Activated CD4-positive, alpha-beta T cell treated with anti-CD3 and anti-CD28 coated beads, Interleukin-2, amount 10 ng/mL, durations not matched to agents 7 days and 5 days (primary cell): Measurements from ENCODE around the gene SOX15. TPM values are rescaled to one million over a fixed set of nuclear protein-coding genes. Genes with fewer than 3 reads are reported as not detected.
"Not testable (repeated sequence)": the region's sequence is repeated elsewhere in the genome, so short reads cannot be mapped to it uniquely, and the experiment has no call there.

ENCODE experiments used
- CTCF ChIA-PET: fragments of 350-600 bp; sonication (Branson Sonifier 250); formaldehyde crosslinking; loops from one replicate; lab custom pipeline; 2021; ENCODE audit warnings: antibody characterized with exemption; lab: Charles Lee
- POLR2A ChIA-PET: fragments of 350-600 bp; sonication (Branson Sonifier 250); formaldehyde crosslinking; loops from one replicate; lab custom pipeline; 2021; ENCODE audit warnings: antibody characterized with exemption; lab: Charles Lee
- DNase-seq: peaks from one replicate; pipeline ENCODE4 v3.0.0-alpha.2; 2020
- H3K27ac Mint-ChIP-seq: one replicate; pipeline ENCODE4 v1.8.0; 2021; ENCODE audit warnings: mild to moderate bottlenecking, moderate library complexity, mixed read lengths
- H3K27me3 Mint-ChIP-seq: one replicate; pipeline ENCODE4 v1.8.0; 2021; ENCODE audit warnings: mixed read lengths
- H3K36me3 Mint-ChIP-seq: one replicate; pipeline ENCODE4 v1.8.0; 2021; ENCODE audit warnings: low read depth, mixed read lengths
- H3K4me1 Mint-ChIP-seq: one replicate; pipeline ENCODE4 v1.8.0; 2021; ENCODE audit warnings: mixed read lengths
- H3K4me3 Mint-ChIP-seq: one replicate; pipeline ENCODE4 v1.8.0; 2021; ENCODE audit warnings: mild to moderate bottlenecking, moderate library complexity, mixed read lengths
- H3K9me3 Mint-ChIP-seq: one replicate; pipeline ENCODE4 v1.8.0; 2021; ENCODE audit warnings: mixed read lengths
- total RNA-seq, 2 experiments: library from RNA; stranded (reverse); gene quantifications; one replicate each; pipeline ENCODE4 v1.2.3, GENCODE V29; 2021

The SOX15 gene
- total RNA-seq: under 1 TPM; 0.57 to 0.71 TPM

DNA sequence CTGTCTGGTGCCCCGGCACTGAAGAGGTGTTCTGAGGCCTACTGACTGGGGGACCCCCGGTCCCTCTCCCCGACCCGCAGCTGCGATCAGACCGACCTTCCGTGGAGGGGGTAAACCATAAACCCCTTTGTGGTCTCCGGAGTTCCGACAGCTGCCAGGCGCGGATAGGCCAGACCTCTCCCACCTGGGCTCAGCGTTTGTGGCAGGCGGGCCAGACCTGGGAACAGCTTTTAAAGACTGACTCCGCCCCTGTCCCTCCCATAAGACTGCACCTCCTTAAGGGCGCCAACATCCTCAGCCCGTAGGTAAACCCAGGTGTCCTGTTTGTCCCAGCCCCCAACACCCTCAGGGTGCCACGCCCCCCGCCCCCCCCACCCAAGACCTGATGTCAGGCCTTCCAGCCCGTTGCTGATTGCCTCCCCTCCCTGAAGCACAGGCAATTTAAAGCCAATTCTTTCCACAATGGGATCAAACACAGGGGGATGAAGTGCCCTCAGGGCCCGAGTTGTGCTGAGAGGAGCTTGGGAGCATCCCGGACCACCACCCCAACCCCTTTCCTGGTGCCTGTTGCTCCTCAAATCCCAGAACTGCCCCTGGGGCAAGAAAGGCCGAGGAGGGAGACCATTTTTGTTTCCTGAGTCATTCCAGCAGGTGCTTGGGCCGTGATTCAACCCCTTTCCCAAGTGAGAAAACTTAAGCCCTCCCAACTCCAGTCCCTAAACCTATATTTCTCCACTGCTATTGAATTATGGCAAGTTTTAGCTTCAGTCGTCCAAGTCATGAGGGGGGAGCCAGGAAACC is at the start of gene SOX15:
Gene SOX15 (minus strand): TSS at position 204 of the 801 bp plus-strand sequence. CDS start 418 bp downstream, outside the sequence.
- Mint-ChIP-seq H3K36me3 (peaks cover 37% of the 10 kb centered on the region), H3K4me1 (peaks cover 12% of the 10 kb centered on the region), H3K27ac (peak within 1 kb of the TSS; percentile 25), H3K27me3 (no peaks in the 10 kb centered on the region), H3K4me3 (no peak within 1 kb of the TSS), H3K9me3 (no peaks in the 10 kb centered on the region)
- CTCF ChIA-PET: interaction anchor here (0.6 to 2.7 kb wide), 16 partner anchors 9 to 225 kb away, joined by 3 to 18 read pairs (median 4); partner anchors contain the start of genes FXR2, SAT2 and SENP3
- no peak for DNase-seq
- POLR2A ChIA-PET: no interaction called here

DNA sequence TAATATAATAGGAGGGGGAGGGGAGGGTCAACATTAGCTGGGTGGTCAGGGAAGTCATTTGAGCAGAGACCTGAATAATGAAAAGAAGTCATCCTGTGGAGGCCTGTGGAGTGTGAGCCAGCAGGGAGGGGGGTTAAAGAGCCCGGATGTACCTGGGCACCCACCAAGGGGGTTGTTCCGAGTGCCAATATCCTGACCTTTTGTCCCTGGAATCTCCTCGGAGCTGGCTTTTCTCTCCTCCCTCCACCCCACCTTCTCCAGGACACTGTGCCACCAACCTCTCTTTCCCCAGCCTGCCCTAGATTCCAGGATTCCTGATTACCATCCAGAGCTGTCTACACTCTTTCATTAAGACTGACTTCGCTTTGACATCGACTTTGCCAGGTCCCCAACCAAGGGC is 46.3 kb upstream of the SOX15 start:
- H3K36me3 Mint-ChIP-seq: no peaks in the 10 kb centered on the region
- CTCF ChIA-PET: interaction anchor here (0.8 kb wide), 1 partner anchor 52 kb away, joined by 4 read pairs; no protein-coding TSS in a partner anchor

GRCh38 chr17:7634384-7634783 is 44.5 kb upstream of the SOX15 start:
- Mint-ChIP-seq H3K4me3 (no peak overlapping the region), H3K27me3 (no peaks in the 10 kb centered on the region), H3K4me1 (peaks cover 2% of the 10 kb centered on the region), H3K9me3 (no peaks in the 10 kb centered on the region), H3K36me3 (no peaks in the 10 kb centered on the region), H3K27ac (no peak overlapping the region)
- POLR2A ChIA-PET: no interaction called here
- no peak for DNase-seq
- CTCF ChIA-PET: interaction anchor here (4.7 kb wide), 1 partner anchor 52 kb away, joined by 33 read pairs; the partner anchor contains the start of genes TP53 and WRAP53

More for the DNA sequence above, 46.3 kb upstream of the SOX15 start:
- POLR2A ChIA-PET: no interaction called here
- peaks cover 2% of the 10 kb centered on the region for H3K4me1 Mint-ChIP-seq
- H3K27me3 Mint-ChIP-seq: no peaks in the 10 kb centered on the region
- H3K27ac Mint-ChIP-seq: no peak overlapping the region
- H3K9me3 Mint-ChIP-seq: no peaks in the 10 kb centered on the region
- no peak for DNase-seq
- no peak overlapping the region for H3K4me3 Mint-ChIP-seq

GRCh38 chr17:7633093-7633492 is 43.2 kb upstream of the SOX15 start:
- no peak for DNase-seq
- CTCF ChIA-PET: interaction anchor here (0.5 to 4.7 kb wide), 6 partner anchors 8 to 279 kb away, joined by 3 to 33 read pairs (median 4); partner anchors contain the start of genes TP53 and WRAP53
- Mint-ChIP-seq H3K4me1 (peaks cover 2% of the 10 kb centered on the region), H3K27ac (no peak overlapping the region), H3K4me3 (no peak overlapping the region), H3K27me3 (no peaks in the 10 kb centered on the region), H3K9me3 (no peaks in the 10 kb centered on the region), H3K36me3 (no peaks in the 10 kb centered on the region)
- POLR2A ChIA-PET: no interaction called here

- peak; percentile 50 for DNase-seq
- peaks cover 5% of the 10 kb centered on the region for H3K4me1 Mint-ChIP-seq
- H3K36me3 Mint-ChIP-seq: no peaks in the 10 kb centered on the region
- H3K27me3 Mint-ChIP-seq: no peaks in the 10 kb centered on the region
- H3K27ac Mint-ChIP-seq: no peak overlapping the region
- CTCF ChIA-PET: interaction anchor here (0.5 to 4.7 kb wide), 7 partner anchors 9 to 279 kb away, joined by 3 to 33 read pairs (median 3); partner anchors contain the start of genes SOX15, TP53 and WRAP53
- H3K9me3 Mint-ChIP-seq: no peaks in the 10 kb centered on the region
- POLR2A ChIA-PET: no interaction called here
- H3K4me3 Mint-ChIP-seq: no peak overlapping the region
These were observed 42.6 kb upstream of the SOX15 start for GRCh38 chr17:7632492-7632894.

DNA sequence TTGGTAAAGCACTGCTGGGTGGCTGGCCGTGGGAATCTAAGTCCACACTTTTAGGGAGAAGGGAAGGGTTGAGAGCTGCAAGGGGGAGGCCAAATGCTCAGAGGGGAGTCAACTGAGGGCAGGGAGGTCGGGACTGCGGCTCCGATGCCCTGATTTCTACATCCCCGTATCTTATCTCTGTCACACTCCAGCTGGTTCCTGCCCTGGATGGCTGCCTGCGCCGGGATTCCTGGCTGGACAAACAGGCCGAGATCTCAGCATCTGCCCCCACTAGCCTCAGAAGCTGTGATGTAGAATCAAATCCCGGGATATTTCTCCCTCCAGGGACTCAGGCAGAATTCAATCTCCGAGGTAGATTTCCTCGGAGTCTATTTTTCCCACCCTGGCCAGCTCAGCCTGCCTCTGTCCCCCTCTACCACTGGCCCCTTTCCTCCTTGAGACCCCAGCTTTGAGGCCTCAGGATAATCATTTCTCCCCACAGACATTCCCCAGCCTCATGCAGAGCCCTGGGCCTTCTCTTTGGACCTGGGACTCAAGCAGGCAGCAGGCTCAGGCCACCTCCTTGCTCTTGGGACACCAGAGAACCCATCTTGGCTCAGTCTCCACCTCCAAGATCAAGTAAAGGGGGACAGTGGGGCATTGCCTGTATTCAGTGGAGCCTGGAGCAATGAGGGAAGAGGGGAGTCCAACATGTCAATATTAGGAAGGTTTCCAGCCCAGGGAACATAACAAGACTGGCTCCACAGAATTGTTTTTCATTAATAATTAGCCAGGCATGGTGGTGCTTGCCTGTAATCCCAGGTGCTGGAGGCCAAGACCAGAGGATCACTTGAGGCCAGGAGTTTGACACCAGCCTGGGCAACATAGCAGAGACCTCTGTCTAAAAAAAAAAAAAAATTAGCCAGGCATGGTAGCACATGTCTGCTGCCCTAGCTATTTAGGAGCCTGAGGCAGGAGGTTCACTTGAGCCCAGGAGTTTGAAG is 41.8 kb upstream of the SOX15 start:
- Mint-ChIP-seq H3K4me3 (no peak overlapping the region), H3K4me1 (peaks cover 10% of the 10 kb centered on the region), H3K27me3 (no peaks in the 10 kb centered on the region), H3K27ac (no peak overlapping the region), H3K36me3 (no peaks in the 10 kb centered on the region), H3K9me3 (no peaks in the 10 kb centered on the region)
- no peak for DNase-seq
- CTCF ChIA-PET: interaction anchor here (0.6 to 4.7 kb wide), 7 partner anchors 10 to 326 kb away, joined by 3 to 33 read pairs (median 3); partner anchors contain the start of genes SOX15, TP53 and WRAP53
- POLR2A ChIA-PET: no interaction called here

DNA sequence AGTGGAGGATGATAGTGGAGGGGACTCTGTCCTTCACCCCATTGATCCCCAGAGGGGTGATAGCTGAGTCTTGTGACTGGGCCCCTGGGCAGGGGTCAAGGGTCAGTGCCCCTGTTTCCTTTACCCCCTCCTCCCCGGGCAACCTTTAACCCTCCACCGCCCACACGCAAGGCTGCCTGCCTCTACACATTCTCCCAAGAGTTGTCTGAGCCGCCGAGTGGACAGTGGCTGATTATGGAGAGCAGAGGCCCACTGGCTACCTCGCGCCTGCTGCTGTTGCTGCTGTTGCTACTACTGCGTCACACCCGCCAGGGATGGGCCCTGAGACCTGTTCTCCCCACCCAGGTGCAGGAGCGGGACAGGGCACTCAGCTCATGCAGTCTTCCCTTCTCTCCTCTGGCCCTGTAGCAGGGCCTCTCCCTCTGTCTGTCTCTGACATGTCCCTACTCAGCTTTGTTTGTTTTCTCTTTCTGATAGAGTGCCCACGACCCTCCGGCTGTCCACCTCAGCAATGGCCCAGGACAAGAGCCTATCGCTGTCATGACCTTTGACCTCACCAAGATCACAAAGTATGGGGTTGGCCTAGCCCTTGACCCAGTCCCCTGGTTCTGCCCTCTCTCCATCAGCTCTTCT is 40.2 kb upstream of the SOX15 start, which contains the start of gene SHBG:
Gene SHBG (plus strand): TSS at position 197 of the 633 bp plus-strand sequence. CDS start 38 bp downstream, at position 235.
- POLR2A ChIA-PET: no interaction called here
- CTCF ChIA-PET: interaction anchor here (0.7 kb wide), 2 partner anchors 21 to 41 kb away, joined by 3 read pairs; partner anchors contain the start of gene ATP1B2
- no peak for DNase-seq
- peaks cover 4% of the 10 kb centered on the region for H3K36me3 Mint-ChIP-seq
- H3K27me3 Mint-ChIP-seq: no peaks in the 10 kb centered on the region
- H3K4me3 Mint-ChIP-seq: no peak within 1 kb of the TSS
- H3K4me1 Mint-ChIP-seq: peaks cover 16% of the 10 kb centered on the region
- no peaks in the 10 kb centered on the region for H3K9me3 Mint-ChIP-seq
- no peak within 1 kb of the TSS for H3K27ac Mint-ChIP-seq

DNA sequence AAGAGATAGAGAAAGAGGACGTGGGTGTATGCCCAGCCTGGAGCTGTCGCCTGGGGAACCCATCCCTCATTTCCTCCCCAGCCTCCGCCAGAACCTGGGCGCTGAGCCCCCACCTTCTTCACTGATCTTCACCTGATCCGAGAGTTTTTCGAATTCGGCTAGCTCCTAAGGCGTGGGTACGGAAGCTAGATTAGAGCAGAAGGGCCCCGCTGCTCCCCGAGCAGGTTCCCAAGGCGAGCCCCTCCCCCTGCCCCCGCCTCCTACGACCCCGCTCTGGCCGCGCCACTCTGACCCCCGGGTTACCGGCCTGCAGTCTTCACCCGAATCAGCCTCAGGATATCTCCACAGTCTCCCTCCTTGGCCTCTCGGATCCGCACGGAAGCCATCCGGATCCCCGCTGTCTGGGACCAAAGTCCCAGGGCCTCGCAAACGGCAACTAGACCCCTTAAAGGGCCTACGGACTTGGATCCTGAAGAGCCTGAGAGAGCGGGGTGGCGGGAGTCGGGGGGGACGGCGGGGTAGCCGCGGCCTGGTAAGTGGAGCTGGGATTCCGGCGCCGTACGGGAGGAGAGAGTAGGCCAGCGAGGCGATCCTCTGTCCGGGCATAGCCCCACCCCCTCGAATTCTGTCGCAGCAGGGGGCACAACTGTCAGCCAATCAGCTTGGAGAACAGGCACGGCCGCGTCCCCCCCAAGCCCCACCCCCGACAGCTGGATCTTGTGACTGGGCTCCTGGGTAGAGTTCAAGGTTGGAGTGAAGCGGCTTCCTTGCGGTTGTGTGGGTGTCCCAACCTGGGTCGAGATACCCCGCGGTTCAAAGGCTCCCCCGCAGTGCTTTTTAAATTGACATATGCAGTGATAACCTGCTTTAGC is 37.6 kb upstream of the SOX15 start, which contains the start of gene SAT2:
Gene SAT2 (minus strand): TSS at position 572 of the 872 bp plus-strand sequence. CDS start 186 bp downstream, at position 386.
- H3K36me3 Mint-ChIP-seq: peaks cover 4% of the 10 kb centered on the region
- H3K27me3 Mint-ChIP-seq: no peaks in the 10 kb centered on the region
- H3K4me1 Mint-ChIP-seq: peaks cover 16% of the 10 kb centered on the region
- ChIA-PET POLR2A (interaction anchor here (0.8 to 1.2 kb wide), 3 partner anchors 59 to 288 kb away, joined by 3 to 4 read pairs (median 3); partner anchors contain the start of gene TP53), CTCF (interaction anchor here (1.3 to 2.4 kb wide), 8 partner anchors 8 to 60 kb away, joined by 3 to 18 read pairs (median 5); partner anchors contain the start of genes ATP1B2, FXR2, SOX15 and TP53)
- peak within 1 kb of the TSS; percentile 85 for H3K27ac Mint-ChIP-seq
- no peaks in the 10 kb centered on the region for H3K9me3 Mint-ChIP-seq
- peak within 1 kb of the TSS; percentile 91 for H3K4me3 Mint-ChIP-seq
- DNase-seq: peak; percentile 87

GRCh38 chr17:7626956-7627249 is 37.0 kb upstream of the SOX15 start:
- ChIA-PET POLR2A (no interaction called here), CTCF (interaction anchor here (1.3 to 2.4 kb wide), 7 partner anchors 9 to 61 kb away, joined by 3 to 18 read pairs (median 5); partner anchors contain the start of genes ATP1B2, FXR2, SOX15 and TP53)
- Mint-ChIP-seq H3K36me3 (peaks cover 4% of the 10 kb centered on the region), H3K4me3 (peak overlapping the region; percentile 91), H3K27ac (peak overlapping the region; percentile 85), H3K9me3 (no peaks in the 10 kb centered on the region), H3K27me3 (no peaks in the 10 kb centered on the region), H3K4me1 (peaks cover 14% of the 10 kb centered on the region)
- DNase-seq: no peak

DNA sequence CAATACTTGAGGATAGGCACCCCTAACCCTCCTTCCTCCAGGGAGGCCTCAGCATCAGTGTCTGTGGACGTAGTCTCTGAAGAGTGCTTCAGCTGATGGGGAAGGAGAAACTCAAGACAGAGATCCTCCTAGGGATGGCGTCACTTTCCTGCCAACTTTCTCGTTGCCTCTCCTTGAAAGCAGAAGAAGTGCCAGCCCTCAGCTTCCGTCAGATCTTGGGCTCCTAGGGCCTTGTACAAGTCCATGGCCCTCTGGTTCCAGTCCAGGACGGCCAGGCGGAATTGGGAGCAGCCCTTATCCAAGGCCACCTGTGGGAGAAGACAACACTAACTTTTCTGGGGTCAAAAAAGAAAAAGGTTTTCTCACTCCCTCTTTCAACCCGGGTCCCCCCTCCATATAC is 36.4 kb upstream of the SOX15 start:
- H3K9me3 Mint-ChIP-seq: no peaks in the 10 kb centered on the region
- peak overlapping the region; percentile 46 for H3K27ac Mint-ChIP-seq
- POLR2A ChIA-PET: no interaction called here
- CTCF ChIA-PET: interaction anchor here (1.3 to 2.4 kb wide), 3 partner anchors 11 to 62 kb away, joined by 3 to 18 read pairs (median 12); partner anchors contain the start of genes FXR2, TP53 and WRAP53
- H3K4me1 Mint-ChIP-seq: peaks cover 14% of the 10 kb centered on the region
- H3K4me3 Mint-ChIP-seq: peak overlapping the region; percentile 91
- H3K27me3 Mint-ChIP-seq: no peaks in the 10 kb centered on the region
- H3K36me3 Mint-ChIP-seq: peaks cover 4% of the 10 kb centered on the region
- no peak for DNase-seq

DNA sequence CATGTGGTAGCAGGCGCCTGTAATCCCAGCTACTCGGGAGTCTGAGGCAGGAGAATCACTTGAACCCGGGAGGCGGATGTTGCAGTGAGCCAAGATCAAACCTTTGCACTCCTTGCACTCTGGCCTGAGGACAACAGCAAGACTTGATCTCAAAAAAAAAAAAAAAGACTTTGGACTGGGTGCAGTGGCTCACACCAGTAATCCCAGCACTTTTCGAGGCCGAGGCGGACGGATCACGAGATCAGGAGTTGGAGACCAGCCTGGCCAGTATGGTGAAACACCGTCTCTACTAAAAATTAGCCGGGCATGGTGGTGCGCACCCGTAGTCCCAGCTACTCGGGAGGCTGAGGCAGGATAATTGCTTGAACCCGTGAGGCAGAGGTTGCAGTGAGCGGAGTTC is 35.9 kb upstream of the SOX15 start:
- DNase-seq, H3K4me3 Mint-ChIP-seq, H3K27ac Mint-ChIP-seq, H3K9me3 Mint-ChIP-seq, H3K27me3 Mint-ChIP-seq, H3K36me3 Mint-ChIP-seq: not testable (repeated sequence)
- H3K4me1 Mint-ChIP-seq: peaks cover 14% of the 10 kb centered on the region
- ChIA-PET POLR2A (interaction anchor here (0.6 kb wide), 1 partner anchor 16 kb away, joined by 3 read pairs; no protein-coding TSS in a partner anchor), CTCF (interaction anchor here (1.3 to 1.5 kb wide), 2 partner anchors 14 to 62 kb away, joined by 3 to 5 read pairs; partner anchors contain the start of gene WRAP53)
